Measurements from ENCODE around the gene IRGC.

Gene IRGC

GRCh38 chr19:43692385-43692784 is 23.5 kb upstream of the IRGC start:
- H3K27me3 ChIP-seq (ENCODE audit: low read depth, low read length): no peaks in the 10 kb centered on the region
- H3K9me3 ChIP-seq (ENCODE audit: control insufficient read depth in 1 of 2, low read length in 2 of 2): peaks cover 12 to 25% of the 10 kb centered on the region in 2 donors
- no peak overlapping the region for H3K4me3 ChIP-seq (ENCODE audit: low read depth in 1 of 2, low read length in 2 of 2)
- no peaks in the 10 kb centered on the region for H3K36me3 ChIP-seq (ENCODE audit: control insufficient read depth in 1 of 2, insufficient read depth in 2 of 2, low read length in 2 of 2)
- no peak overlapping the region for H3K27ac ChIP-seq (ENCODE audit: low read length)
- no peaks in the 10 kb centered on the region for H3K4me1 ChIP-seq (ENCODE audit: control insufficient read depth in 1 of 2, insufficient read depth in 2 of 2, low read length in 2 of 2)

GRCh38 chr19:43692877-43693276 is 23.0 kb upstream of the IRGC start:
- no peaks in the 10 kb centered on the region for H3K27me3 ChIP-seq (ENCODE audit: low read depth, low read length)
- H3K4me3 ChIP-seq (ENCODE audit: low read depth in 1 of 2, low read length in 2 of 2): no peak overlapping the region
- no peaks in the 10 kb centered on the region for H3K4me1 ChIP-seq (ENCODE audit: control insufficient read depth in 1 of 2, insufficient read depth in 2 of 2, low read length in 2 of 2)
- no peak overlapping the region for H3K27ac ChIP-seq (ENCODE audit: low read length)
- no peaks in the 10 kb centered on the region for H3K36me3 ChIP-seq (ENCODE audit: control insufficient read depth in 1 of 2, insufficient read depth in 2 of 2, low read length in 2 of 2)
- peaks cover 12 to 25% of the 10 kb centered on the region in 2 donors for H3K9me3 ChIP-seq (ENCODE audit: control insufficient read depth in 1 of 2, low read length in 2 of 2)

DNA sequence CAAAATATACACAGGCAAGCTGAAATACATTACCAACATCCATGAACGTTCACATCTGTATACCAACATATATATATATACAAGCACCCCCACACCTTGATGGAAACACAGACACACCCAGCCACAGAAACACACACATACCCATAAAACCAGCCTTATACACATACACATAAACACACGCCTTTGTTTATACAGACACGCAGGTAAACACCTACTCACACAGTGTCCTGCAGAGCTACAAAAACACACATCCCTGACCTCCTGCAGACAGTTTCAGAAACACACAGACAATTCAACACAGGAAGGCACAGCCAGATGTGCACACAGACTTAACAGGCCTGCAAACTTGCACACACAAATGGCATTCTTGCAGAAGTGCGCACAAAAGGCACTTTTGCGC is 21.3 kb upstream of the IRGC start:
- no peak overlapping the region for H3K4me3 ChIP-seq (ENCODE audit: low read depth in 1 of 2, low read length in 2 of 2)
- H3K27me3 ChIP-seq (ENCODE audit: low read depth, low read length): no peaks in the 10 kb centered on the region
- H3K4me1 ChIP-seq (ENCODE audit: control insufficient read depth in 1 of 2, insufficient read depth in 2 of 2, low read length in 2 of 2): peaks cover 0 to 4% of the 10 kb centered on the region in 2 donors

GRCh38 chr19:43695985-43696704 is 19.7 kb upstream of the IRGC start:
- H3K4me3 ChIP-seq (ENCODE audit: low read depth in 1 of 2, low read length in 2 of 2): no peak overlapping the region
- no peaks in the 10 kb centered on the region for H3K27me3 ChIP-seq (ENCODE audit: low read depth, low read length)
- H3K9me3 ChIP-seq (ENCODE audit: control insufficient read depth in 1 of 2, low read length in 2 of 2): peaks cover 7 to 18% of the 10 kb centered on the region in 2 donors
- peaks cover 4 to 5% of the 10 kb centered on the region in 2 donors for H3K4me1 ChIP-seq (ENCODE audit: control insufficient read depth in 1 of 2, insufficient read depth in 2 of 2, low read length in 2 of 2)
- no peak overlapping the region for H3K27ac ChIP-seq (ENCODE audit: low read length)
- H3K36me3 ChIP-seq (ENCODE audit: control insufficient read depth in 1 of 2, insufficient read depth in 2 of 2, low read length in 2 of 2): no peaks in the 10 kb centered on the region

More for the DNA sequence above, 21.3 kb upstream of the IRGC start:
- H3K27ac ChIP-seq (ENCODE audit: low read length): no peak overlapping the region
- no peaks in the 10 kb centered on the region for H3K36me3 ChIP-seq (ENCODE audit: control insufficient read depth in 1 of 2, insufficient read depth in 2 of 2, low read length in 2 of 2)
- H3K9me3 ChIP-seq (ENCODE audit: control insufficient read depth in 1 of 2, low read length in 2 of 2): peaks cover 12 to 25% of the 10 kb centered on the region in 2 donors

DNA sequence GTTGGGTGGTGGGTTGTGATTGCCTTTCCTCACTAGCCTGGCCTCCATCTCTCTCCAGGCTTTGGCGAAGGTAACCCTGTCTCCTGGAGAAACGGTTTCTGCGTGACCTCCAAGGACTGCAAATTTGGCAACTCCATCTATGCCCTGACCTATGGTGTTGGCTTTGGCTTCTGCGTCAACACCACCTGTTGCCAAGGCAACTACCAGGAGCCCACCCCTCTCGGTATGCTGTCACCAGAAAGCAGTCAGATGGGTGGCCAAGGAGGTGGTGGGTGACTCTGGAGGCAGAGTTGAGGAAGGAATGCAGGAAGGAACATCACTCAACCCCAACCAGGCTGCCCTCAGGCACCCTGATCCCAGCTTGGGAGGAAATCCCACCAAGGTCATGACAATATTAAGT is 18.6 kb upstream of the IRGC start:
- Histone ChIP-seq H3K9me3 (ENCODE audit: control insufficient read depth in 1 of 2, low read length in 2 of 2) (peaks cover 3 to 6% of the 10 kb centered on the region in 2 donors), H3K4me3 (ENCODE audit: low read depth in 1 of 2, low read length in 2 of 2) (no peak overlapping the region), H3K4me1 (ENCODE audit: control insufficient read depth in 1 of 2, insufficient read depth in 2 of 2, low read length in 2 of 2) (peaks cover 4 to 5% of the 10 kb centered on the region in 2 donors), H3K36me3 (ENCODE audit: control insufficient read depth in 1 of 2, insufficient read depth in 2 of 2, low read length in 2 of 2) (no peaks in the 10 kb centered on the region), H3K27me3 (ENCODE audit: low read depth, low read length) (no peaks in the 10 kb centered on the region), H3K27ac (ENCODE audit: low read length) (no peak overlapping the region)

GRCh38 chr19:43699506-43700394 is 16.1 kb upstream of the IRGC start:
- Histone ChIP-seq H3K4me1 (ENCODE audit: control insufficient read depth in 1 of 2, insufficient read depth in 2 of 2, low read length in 2 of 2) (peaks cover 4 to 5% of the 10 kb centered on the region in 2 donors), H3K36me3 (ENCODE audit: control insufficient read depth in 1 of 2, insufficient read depth in 2 of 2, low read length in 2 of 2) (no peaks in the 10 kb centered on the region), H3K9me3 (ENCODE audit: control insufficient read depth in 1 of 2, low read length in 2 of 2) (peaks cover 2 to 3% of the 10 kb centered on the region in 2 donors), H3K27ac (ENCODE audit: low read length) (peak overlapping the region; percentile 61), H3K4me3 (ENCODE audit: low read depth in 1 of 2, low read length in 2 of 2) (peak overlapping the region in 1 of 2 donors; percentile 62), H3K27me3 (ENCODE audit: low read depth, low read length) (no peaks in the 10 kb centered on the region)

DNA sequence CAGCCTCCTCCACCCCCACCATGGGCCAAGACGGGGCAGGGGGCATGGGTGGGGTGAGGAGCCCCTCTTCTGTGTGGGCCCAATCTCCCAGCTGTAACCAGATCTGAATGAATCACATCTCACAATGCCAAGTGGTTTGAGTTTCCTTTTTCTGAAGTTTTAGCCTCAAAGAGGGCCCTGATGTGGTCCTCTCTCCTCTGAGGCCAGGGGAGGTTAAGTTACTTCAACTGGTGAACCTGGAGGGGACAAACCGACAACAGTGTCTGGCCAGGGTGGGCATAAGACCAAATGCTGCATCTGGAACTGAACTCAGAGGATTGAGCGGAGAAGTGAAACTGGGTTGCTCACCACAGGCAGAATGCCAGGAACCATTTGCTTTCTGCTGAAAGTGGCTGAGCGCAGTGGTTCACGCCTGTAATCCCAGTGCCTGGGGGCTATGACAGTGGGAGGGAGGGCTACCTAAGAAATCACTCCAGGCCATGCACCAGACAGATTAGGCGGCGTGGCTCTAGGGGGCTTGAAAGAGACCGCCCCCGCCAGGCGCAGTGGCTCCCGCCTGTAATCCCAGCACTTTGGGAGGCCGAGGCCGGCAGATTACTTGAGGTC is 15.4 kb upstream of the IRGC start:
- H3K4me1 ChIP-seq (ENCODE audit: control insufficient read depth in 1 of 2, insufficient read depth in 2 of 2, low read length in 2 of 2): peaks cover 4 to 5% of the 10 kb centered on the region in 2 donors
- H3K9me3 ChIP-seq (ENCODE audit: control insufficient read depth in 1 of 2, low read length in 2 of 2): peaks cover 0 to 3% of the 10 kb centered on the region in 2 donors
- H3K27me3 ChIP-seq (ENCODE audit: low read depth, low read length): no peaks in the 10 kb centered on the region
- peak overlapping the region; percentile 0 to 18 for H3K4me3 ChIP-seq (ENCODE audit: low read depth in 1 of 2, low read length in 2 of 2)
- no peaks in the 10 kb centered on the region for H3K36me3 ChIP-seq (ENCODE audit: control insufficient read depth in 1 of 2, insufficient read depth in 2 of 2, low read length in 2 of 2)
- H3K27ac ChIP-seq (ENCODE audit: low read length): peak overlapping the region; percentile 61

DNA sequence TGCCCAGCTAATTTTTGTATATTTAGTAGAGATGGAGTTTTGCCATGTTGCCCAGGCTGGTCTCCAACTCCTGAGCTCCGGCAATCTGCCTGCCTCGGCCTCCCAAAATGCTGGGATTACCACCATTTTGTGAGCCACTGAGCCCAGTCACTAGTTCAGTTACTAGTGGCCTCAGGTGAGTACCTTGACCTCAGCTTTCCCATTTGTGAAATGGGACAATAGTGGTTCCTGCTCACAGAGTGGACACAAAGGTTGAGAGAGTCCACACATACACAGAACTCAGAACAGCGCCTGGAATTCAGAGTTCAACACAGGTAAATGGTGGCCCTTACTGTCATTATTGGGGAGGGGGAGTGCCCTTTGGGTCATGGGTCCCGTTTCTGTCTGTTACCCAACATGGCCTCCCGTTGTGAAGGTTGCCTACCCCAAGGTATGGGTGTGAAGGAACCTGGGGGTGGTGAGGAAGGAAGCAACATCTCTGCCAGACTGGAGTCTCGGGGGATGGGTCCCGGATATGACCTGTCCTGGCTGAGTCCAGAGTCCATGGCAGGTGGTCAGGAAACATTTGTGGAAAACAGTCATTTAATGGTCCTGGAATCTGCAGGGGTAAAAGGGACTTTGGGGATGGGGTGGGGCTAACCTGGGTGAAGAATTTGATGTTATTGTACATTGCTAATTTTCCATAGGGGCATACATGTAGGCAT is 11.7 kb upstream of the IRGC start:
- no peak overlapping the region for H3K27ac ChIP-seq (ENCODE audit: low read length)
- peaks cover under 1 to 5% of the 10 kb centered on the region in 2 donors for H3K4me1 ChIP-seq (ENCODE audit: control insufficient read depth in 1 of 2, insufficient read depth in 2 of 2, low read length in 2 of 2)
- no peak overlapping the region for H3K4me3 ChIP-seq (ENCODE audit: low read depth in 1 of 2, low read length in 2 of 2)
- H3K36me3 ChIP-seq (ENCODE audit: control insufficient read depth in 1 of 2, insufficient read depth in 2 of 2, low read length in 2 of 2): no peaks in the 10 kb centered on the region
- no peaks in the 10 kb centered on the region for H3K27me3 ChIP-seq (ENCODE audit: low read depth, low read length)
- H3K9me3 ChIP-seq (ENCODE audit: control insufficient read depth in 1 of 2, low read length in 2 of 2): peaks cover 6% of the 10 kb centered on the region in 2 donors

GRCh38 chr19:43705729-43706128 is 10.1 kb upstream of the IRGC start:
- H3K9me3 ChIP-seq (ENCODE audit: control insufficient read depth in 1 of 2, low read length in 2 of 2): peaks cover 6 to 7% of the 10 kb centered on the region in 2 donors
- H3K4me3 ChIP-seq (ENCODE audit: low read depth in 1 of 2, low read length in 2 of 2): no peak overlapping the region
- H3K27ac ChIP-seq (ENCODE audit: low read length): no peak overlapping the region
- no peaks in the 10 kb centered on the region for H3K36me3 ChIP-seq (ENCODE audit: control insufficient read depth in 1 of 2, insufficient read depth in 2 of 2, low read length in 2 of 2)
- no peaks in the 10 kb centered on the region for H3K4me1 ChIP-seq (ENCODE audit: control insufficient read depth in 1 of 2, insufficient read depth in 2 of 2, low read length in 2 of 2)
- H3K27me3 ChIP-seq (ENCODE audit: low read depth, low read length): no peaks in the 10 kb centered on the region

DNA sequence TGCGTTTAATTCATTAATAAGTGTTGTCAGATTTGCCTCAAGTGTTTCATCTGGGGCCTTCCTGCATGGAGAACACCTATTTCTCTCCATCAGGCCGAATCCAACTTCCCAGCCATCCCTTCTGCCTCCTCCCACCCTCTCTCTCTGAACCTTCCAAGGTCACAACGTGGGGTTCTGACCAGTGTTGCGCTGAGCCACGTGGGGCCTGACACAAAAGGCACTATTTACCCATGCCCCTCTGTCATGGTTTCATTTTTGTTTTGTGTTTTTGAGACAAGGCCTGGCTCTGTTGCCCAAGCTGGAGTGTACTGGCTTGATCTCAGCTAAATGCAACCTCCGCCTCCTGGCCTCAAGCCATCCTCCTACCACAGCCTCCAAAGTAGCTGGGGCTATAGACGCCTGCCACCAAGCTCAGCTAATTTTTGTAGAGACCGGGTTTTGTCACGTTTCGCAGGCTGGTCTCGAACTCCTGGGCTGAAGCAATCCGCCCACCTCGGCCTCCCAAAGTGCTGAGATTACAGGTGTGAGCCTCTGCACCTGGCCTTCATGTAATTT is 8.6 kb upstream of the IRGC start:
- H3K27me3 ChIP-seq (ENCODE audit: low read depth, low read length): no peaks in the 10 kb centered on the region
- H3K9me3 ChIP-seq (ENCODE audit: control insufficient read depth in 1 of 2, low read length in 2 of 2): peaks cover 6 to 7% of the 10 kb centered on the region in 2 donors
- no peak overlapping the region for H3K4me3 ChIP-seq (ENCODE audit: low read depth in 1 of 2, low read length in 2 of 2)

More for the DNA sequence above, 8.6 kb upstream of the IRGC start:
- Histone ChIP-seq H3K4me1 (ENCODE audit: control insufficient read depth in 1 of 2, insufficient read depth in 2 of 2, low read length in 2 of 2) (no peaks in the 10 kb centered on the region), H3K36me3 (ENCODE audit: control insufficient read depth in 1 of 2, insufficient read depth in 2 of 2, low read length in 2 of 2) (no peaks in the 10 kb centered on the region), H3K27ac (ENCODE audit: low read length) (no peak overlapping the region)
